HepG2 (cell line): ENCODE data around the gene CEACAM8. TPM values are rescaled to one million over a fixed set of nuclear protein-coding genes. Genes with fewer than 3 reads are reported as not detected.

ENCODE experiments used
- BCL6 ChIP-seq: IDR thresholded peaks from 2 replicates; pipeline ENCODE4 v1.6.1; 2016; ENCODE audit warnings: missing genetic modification reagents, missing compliant biosample characterization
- HINFP ChIP-seq: sonication (generic); formaldehyde crosslinking; IDR thresholded peaks from 2 replicates; pipeline ENCODE4 v1.4.0; 2020; ENCODE audit warnings: low read depth, mild to moderate bottlenecking, missing genetic modification reagents
- MED1 ChIP-seq: sonication (generic); formaldehyde crosslinking; IDR thresholded peaks from 2 replicates; pipeline ENCODE4 v1.4.0; 2020; ENCODE audit warnings: missing genetic modification reagents
- RNF219 ChIP-seq: sonication (generic); formaldehyde crosslinking; IDR thresholded peaks from 2 replicates; pipeline ENCODE4 v1.5.0; 2020; ENCODE audit warnings: mild to moderate bottlenecking, missing genetic modification reagents
- ZNF446 ChIP-seq: sonication (generic); formaldehyde crosslinking; IDR thresholded peaks from 2 replicates; pipeline ENCODE4 v1.5.0; 2020; ENCODE audit warnings: mild to moderate bottlenecking, missing genetic modification reagents
- ZNF451 ChIP-seq: sonication (generic); formaldehyde crosslinking; IDR thresholded peaks from 2 replicates; pipeline ENCODE4 v1.5.0; 2020; ENCODE audit warnings: mild to moderate bottlenecking, missing genetic modification reagents
- ZNF800 ChIP-seq: sonication (generic); formaldehyde crosslinking; IDR thresholded peaks from 2 replicates; pipeline ENCODE4 v1.4.0; 2020; ENCODE audit warnings: missing genetic modification reagents
- polyA plus RNA-seq, 8 experiments: library from polyadenylated mRNA; depleted of rRNA in 3 of 8; stranded (reverse) in 7 of 8; unstranded in 1 of 8; fragments of >200 nt; fragmentation: Illumina TruSeq in 4 of 8; extraction: Trizol in 4 of 8; gene quantifications; 2 replicates each; pipeline versions ENCODE4 v1.2.1 to v1.2.3, GENCODE V29; 2011 to 2016; ENCODE audit warnings: low read depth in 4 of 8, missing spikeins in 1 of 8, mixed read lengths in 1 of 8; ENCODE audit not compliant: insufficient read depth in 1 of 8
- total RNA-seq, 5 experiments: library from RNA; depleted of rRNA; stranded (reverse); fragments of >200 nt; fragmentation: Illumina TruSeq; extraction: Trizol; gene quantifications; 2 replicates each; pipeline ENCODE4 v1.2.3, GENCODE V29; 2016; ENCODE audit warnings: low read depth in 1 of 5

CEACAM8 gene
- total and polyA plus RNA-seq, 2 of the 13 experiments (the other 11 are each of a cell fraction or from before 2014, with no cell fraction given): not detected

GRCh38 chr19:42595550-42596172, 937 bp upstream of the CEACAM8 start (continued):
- TF ChIP-seq HINFP (no peak), ZNF800 (CRISPR knock-in tag) (no peak), BCL6 (CRISPR knock-in tag) (no peak), RNF219 (CRISPR knock-in tag) (no peak), ZNF446 (CRISPR knock-in tag) (no peak), MED1 (CRISPR knock-in tag) (no peak), ZNF451 (CRISPR knock-in tag) (no peak)
